ENCODE results near the gene ITPKB.

The ITPKB gene

DNA sequence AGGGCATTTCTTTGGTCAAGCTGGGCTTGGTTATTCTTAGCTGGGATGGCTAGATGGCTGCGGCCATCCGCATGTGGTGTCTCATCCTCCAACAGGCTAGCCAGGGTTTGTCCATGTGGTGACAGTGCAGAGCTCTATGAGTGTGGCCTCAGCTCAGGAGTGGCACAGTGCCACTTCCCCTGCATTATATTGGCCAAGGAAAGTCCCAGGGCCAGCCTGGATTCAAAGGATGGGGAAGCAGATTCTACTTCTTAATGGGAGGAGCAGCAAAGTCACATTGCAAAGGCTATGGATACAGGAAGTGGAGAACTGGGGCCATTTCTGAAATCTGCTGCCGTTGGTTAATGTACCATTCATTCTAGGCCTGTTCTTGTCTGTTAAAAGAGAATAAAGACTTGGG lies 156.1 kb downstream of the ITPKB start:
- H4K20me1 ChIP-seq (ENCODE audit: insufficient read depth, low read length) = no peaks in the 10 kb centered on the region
- no peaks in the 10 kb centered on the region for H3K4me1 ChIP-seq (ENCODE audit: low read length)
- H3K9ac ChIP-seq (ENCODE audit: low read length) = no peak overlapping the region
- no peaks in the 10 kb centered on the region for H3F3A ChIP-seq (ENCODE audit: insufficient read depth, low read length)
- no peak for TF ChIP-seq EZH2phosphoT487 (IDR thresholded peaks at IDR 0.05; ENCODE audit: low read length)
- TF ChIP-seq, protein P1, sequence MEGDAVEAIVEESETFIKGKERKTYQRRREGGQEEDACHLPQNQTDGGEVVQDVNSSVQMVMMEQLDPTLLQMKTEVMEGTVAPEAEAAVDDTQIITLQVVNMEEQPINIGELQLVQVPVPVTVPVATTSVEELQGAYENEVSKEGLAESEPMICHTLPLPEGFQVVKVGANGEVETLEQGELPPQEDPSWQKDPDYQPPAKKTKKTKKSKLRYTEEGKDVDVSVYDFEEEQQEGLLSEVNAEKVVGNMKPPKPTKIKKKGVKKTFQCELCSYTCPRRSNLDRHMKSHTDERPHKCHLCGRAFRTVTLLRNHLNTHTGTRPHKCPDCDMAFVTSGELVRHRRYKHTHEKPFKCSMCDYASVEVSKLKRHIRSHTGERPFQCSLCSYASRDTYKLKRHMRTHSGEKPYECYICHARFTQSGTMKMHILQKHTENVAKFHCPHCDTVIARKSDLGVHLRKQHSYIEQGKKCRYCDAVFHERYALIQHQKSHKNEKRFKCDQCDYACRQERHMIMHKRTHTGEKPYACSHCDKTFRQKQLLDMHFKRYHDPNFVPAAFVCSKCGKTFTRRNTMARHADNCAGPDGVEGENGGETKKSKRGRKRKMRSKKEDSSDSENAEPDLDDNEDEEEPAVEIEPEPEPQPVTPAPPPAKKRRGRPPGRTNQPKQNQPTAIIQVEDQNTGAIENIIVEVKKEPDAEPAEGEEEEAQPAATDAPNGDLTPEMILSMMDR (IDR thresholded peaks at IDR 0.05; ENCODE audit: low read length) = no peak
- TF ChIP-seq EZH2 (optimal IDR thresholded peaks at IDR 0.05; ENCODE audit: low read depth, low read length) = no peak
- H3K27ac ChIP-seq (ENCODE audit: low read length) = no peak overlapping the region
- DNase-seq = no peak
- H3K27me3 ChIP-seq (replicated peaks; ENCODE audit: insufficient read depth, low read length) = no peaks in the 10 kb centered on the region
- H3K4me3 ChIP-seq (ENCODE audit: low read length) = no peak overlapping the region
- H3K36me3 ChIP-seq (replicated peaks; ENCODE audit: insufficient read depth, low read length) = no peaks in the 10 kb centered on the region
- H3K9me3 ChIP-seq (replicated peaks; ENCODE audit: insufficient read depth, low read length) = no peaks in the 10 kb centered on the region
- H3K9me2 ChIP-seq (replicated peaks; ENCODE audit: insufficient read depth, low read length) = no peaks in the 10 kb centered on the region
- no peak overlapping the region for H3K4me2 ChIP-seq (ENCODE audit: low read depth, low read length)
- no peaks in the 10 kb centered on the region for H3K79me2 ChIP-seq (ENCODE audit: low read length)
- no peak overlapping the region for H2AFZ ChIP-seq (ENCODE audit: low read length)

All from MM.1S (cell line).